GM12872 (cell line): Measurements from ENCODE around the gene ADPGK.

Experiments used
- TF ChIP-seq, protein P1 (sequence below): IDR thresholded peaks from 3 replicates; pipeline ENCODE4 v1.5.1; 2011; ENCODE audit warnings: low read depth, mild to moderate bottlenecking, low read length, moderate library complexity; ENCODE audit not compliant: insufficient read depth

Gene ADPGK

GRCh38 chr15:72797338-72797689 is 13.8 kb upstream of the ADPGK start:
- TF ChIP-seq, protein P1, sequence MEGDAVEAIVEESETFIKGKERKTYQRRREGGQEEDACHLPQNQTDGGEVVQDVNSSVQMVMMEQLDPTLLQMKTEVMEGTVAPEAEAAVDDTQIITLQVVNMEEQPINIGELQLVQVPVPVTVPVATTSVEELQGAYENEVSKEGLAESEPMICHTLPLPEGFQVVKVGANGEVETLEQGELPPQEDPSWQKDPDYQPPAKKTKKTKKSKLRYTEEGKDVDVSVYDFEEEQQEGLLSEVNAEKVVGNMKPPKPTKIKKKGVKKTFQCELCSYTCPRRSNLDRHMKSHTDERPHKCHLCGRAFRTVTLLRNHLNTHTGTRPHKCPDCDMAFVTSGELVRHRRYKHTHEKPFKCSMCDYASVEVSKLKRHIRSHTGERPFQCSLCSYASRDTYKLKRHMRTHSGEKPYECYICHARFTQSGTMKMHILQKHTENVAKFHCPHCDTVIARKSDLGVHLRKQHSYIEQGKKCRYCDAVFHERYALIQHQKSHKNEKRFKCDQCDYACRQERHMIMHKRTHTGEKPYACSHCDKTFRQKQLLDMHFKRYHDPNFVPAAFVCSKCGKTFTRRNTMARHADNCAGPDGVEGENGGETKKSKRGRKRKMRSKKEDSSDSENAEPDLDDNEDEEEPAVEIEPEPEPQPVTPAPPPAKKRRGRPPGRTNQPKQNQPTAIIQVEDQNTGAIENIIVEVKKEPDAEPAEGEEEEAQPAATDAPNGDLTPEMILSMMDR: no peak

GRCh38 chr15:72796515-72797337 is 13.2 kb upstream of the ADPGK start:
- TF ChIP-seq, protein P1: peak; percentile 55; the same call in 2 of the 3 replicates

GRCh38 chr15:72796210-72796514 is 12.6 kb upstream of the ADPGK start:
- TF ChIP-seq, protein P1: no peak

DNA sequence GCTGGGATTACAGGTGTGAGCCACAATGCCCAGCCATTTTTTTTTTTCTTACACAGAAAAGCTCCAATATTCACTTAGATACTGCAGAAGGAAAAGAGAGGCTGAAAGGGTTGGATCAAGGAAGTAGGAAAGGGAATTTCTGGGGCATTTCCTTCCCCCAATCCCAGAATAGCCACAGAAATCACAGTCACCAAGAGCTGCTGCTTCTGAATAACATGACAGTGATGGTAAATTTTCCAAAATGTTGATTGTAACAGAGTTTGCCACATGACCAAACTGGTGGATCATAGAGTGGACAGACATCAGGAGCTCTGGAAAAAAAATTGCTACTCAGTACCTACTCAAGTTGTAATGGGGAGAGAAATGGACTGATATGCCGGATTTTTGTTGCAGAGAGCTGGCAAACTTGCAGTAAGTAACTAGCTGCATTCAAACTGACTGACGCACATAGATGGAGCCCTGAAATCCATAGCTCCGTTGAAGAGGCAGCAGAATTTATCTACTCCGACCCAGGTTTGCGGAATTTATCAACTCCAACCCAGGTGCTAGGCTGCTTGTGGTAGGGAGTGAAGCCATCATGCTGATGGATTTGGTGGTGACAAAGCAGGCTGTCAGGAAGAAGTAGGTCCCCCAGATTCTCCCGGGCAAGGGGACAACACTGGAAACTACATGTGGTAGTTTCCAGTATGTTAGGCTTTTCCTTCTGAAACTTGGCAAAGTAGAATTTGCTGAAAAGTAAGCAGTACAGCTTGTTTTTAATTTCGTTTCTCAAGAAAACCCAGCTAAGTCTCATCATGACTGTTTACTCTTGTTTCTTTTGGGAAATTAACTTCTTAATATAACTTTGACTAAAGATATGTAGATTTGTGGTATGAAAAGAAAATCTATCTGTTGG is 10.5 kb upstream of the ADPGK start:
- TF ChIP-seq, protein P1: no peak

GRCh38 chr15:72792431-72792830 is 8.9 kb upstream of the ADPGK start:
- TF ChIP-seq, protein P1: no peak

DNA sequence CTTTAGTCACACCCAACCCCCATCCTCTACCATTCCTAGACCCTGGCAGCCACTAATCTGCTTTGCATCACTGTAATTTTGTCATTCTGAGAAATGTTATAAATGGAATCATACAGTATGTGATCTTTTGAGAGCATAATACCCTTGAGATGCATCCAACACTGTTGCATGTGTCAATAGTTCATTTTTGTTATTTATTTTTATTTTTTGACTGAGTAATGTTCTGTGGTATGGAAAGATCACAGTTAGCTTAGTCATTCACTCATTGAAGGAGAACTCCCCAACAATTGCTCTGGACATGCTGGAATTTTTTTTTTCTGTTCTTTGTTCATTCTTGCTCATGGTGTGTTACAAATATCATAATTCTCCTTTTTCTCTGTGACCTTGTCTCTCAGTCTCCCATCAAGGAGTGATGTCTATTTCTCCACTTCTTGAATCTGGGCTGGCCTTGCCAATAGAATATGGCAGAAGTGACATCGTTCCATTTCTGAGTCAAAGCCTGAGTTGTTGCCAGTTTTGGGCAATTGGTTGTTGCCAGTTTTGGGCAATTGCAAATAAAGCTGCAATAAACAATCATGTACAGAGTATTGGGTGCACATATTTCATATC is 6.8 kb upstream of the ADPGK start:
- TF ChIP-seq, protein P1: no peak

GRCh38 chr15:72787526-72787925 is 4.0 kb upstream of the ADPGK start:
- TF ChIP-seq, protein P1: no peak
